GM12891 (cell line): ENCODE measurements around the gene RNF14.
A peak's percentile ranks its signal among the peaks of the same experiment; 100 is the strongest.

Experiments used
- DNase-seq: peaks from one replicate; pipeline ENCODE4 v3.0.0; 2011; ENCODE audit warnings: low spot score; ENCODE audit not compliant: insufficient read length
- FAIRE-seq: peaks from 2 replicates; lab custom pipeline; 2011; peaks lifted over from hg19 to GRCh38; lab: Jason Lieb, UNC
- PAX5 ChIP-seq: IDR thresholded peaks from 2 replicates; pipeline ENCODE4 v1.6.1; 2011; ENCODE audit warnings: low read length, moderate library complexity, mild to moderate bottlenecking; ENCODE audit not compliant: insufficient read depth, severe bottlenecking
- POLR2A ChIP-seq: IDR thresholded peaks from 2 replicates; pipeline ENCODE4 v1.6.1; 2011; ENCODE audit warnings: low read depth, low read length, control low read depth
- POLR2AphosphoS5 ChIP-seq: IDR thresholded peaks from 2 replicates; pipeline ENCODE4 v1.6.1; 2011; ENCODE audit warnings: low read depth, low read length, control low read depth
- POU2F2 ChIP-seq: IDR thresholded peaks from 2 replicates; pipeline ENCODE4 v1.6.1; 2011; ENCODE audit warnings: low read depth, mild to moderate bottlenecking, control low read depth, low read length, moderate library complexity
- SPI1 ChIP-seq: IDR thresholded peaks from 2 replicates; pipeline ENCODE4 v1.6.1; 2011; ENCODE audit warnings: low read depth, low read length, control low read depth
- TAF1 ChIP-seq: IDR thresholded peaks from 2 replicates; pipeline ENCODE4 v1.6.1; 2011; ENCODE audit warnings: low read depth, low read length, control low read depth

RNF14 gene

DNA sequence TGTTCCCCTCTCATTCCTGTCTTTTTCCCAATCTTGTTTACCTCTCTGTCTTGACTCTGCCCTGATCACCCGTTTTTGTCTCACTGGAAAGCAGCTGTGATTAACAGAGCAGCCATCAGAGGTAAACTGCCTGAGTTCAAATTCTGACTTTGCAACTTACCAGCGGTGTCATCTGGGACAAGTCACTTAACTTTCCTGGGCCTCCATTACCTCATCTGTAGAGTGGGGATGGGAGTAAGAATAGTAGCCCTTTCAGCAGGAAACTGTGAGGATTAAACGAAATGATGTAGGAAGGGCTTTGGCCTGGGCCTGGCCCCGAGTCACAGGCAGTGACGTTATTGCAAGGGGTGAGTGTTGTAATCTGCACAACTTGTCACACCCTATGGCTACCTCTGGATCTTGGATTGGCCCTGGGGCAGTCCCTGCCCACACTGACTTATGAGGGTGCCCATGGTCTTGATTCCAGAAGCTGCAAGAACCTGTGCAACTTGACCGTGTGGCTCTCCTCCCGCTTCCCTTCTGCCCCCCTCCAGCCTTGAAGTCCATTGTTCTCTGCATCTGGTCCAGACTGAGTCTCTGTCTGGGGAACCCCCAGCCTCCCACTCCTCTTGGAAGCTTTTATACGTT is 10.2 kb upstream of the RNF14 start:
- TF ChIP-seq TAF1 (no peak), POU2F2 (no peak), PAX5 (no peak), POLR2AphosphoS5 (no peak), POLR2A (no peak), SPI1 (no peak)
- DNase-seq: no peak

DNA sequence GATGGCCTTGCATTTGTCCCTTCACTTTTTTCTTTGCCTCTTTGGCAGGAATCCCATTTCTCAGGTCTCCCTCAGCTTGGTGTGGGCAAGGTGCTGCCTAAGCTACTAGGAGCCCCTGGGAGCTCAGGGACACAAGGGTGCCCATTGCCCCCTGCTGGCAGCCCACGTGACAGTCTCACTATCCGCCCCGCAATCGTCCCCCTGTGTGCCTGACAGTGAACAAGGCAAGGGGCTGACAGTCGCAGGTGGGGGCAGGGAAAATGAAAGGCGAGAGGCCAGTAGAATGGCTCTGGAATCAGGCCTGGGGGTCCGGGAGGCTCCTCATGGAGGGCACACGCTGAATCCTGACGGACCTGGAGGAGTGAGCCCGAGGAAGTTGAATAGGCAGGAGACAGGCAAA is 8.9 kb upstream of the RNF14 start:
- no peak for TF ChIP-seq POU2F2
- no peak for TF ChIP-seq POLR2AphosphoS5
- no peak for TF ChIP-seq POLR2A
- TF ChIP-seq PAX5: no peak
- TF ChIP-seq SPI1: no peak
- TF ChIP-seq TAF1: no peak
- DNase-seq: no peak
- no peak for FAIRE-seq

More for the DNA sequence above, 10.2 kb upstream of the RNF14 start:
- FAIRE-seq: no peak

DNA sequence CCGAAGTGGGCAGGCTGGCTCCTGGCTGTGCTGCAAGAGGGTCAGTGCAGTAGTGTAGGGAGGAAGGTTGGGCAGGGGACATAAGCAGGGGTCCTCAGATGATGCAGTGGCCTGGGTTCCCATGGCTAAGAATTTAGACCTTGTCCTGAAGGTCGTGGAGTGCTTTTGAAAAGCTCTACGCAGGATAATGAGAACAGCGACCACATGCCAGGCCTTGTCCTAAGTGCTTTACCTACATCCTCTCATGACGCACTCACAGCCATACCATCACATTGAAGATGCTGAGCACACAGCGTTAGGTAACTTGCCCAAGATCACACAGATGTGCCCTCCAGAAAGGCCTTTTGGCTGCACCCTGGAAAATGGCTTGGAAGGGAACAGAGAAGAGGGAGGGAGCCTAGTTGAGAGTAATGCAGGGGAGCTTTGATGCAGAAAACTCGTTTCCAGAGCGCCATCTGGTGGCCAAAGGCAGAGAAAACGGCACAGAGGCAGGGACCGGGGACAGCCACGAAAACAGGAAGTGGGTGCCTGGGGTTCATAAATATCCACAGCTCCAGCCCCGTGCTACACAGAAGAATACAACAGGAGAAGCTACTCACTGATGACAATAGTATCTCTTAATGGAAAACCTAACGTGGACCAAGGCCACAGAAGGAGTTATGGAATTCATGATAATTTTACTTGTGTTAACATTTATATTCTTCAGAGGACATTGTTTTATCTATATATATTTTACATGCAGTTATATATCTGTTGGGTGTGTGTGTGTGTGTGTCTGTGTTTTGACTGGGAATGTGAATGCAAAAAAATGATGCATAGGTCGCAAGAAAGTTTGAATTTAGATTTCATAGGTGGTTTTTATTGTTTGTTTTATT is 8.2 kb upstream of the RNF14 start:
- TF ChIP-seq PAX5 (no peak), POLR2A (no peak), SPI1 (peak; percentile 99)
- FAIRE-seq (peak; percentile 90), DNase-seq (peak; percentile 75)

DNA sequence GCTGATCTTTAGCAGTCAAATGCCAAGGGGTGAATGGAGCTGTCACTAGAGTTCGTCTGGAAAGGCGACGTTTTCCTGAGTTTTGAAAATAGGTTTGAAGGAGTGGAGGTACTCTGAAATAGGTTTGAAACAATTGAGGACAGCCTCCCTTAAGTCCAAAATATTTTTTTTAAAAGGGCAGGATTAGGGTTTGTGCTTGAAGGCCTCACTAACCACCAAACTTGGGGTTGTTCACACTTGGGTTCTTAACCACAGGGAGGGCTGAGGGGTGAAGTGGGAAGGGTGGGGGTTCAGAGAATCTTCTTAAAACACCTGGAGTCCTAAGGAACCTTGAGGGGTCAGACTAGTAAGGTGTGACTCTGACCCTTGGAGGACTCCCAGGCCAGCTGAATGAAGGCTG is 7.4 kb upstream of the RNF14 start:
- FAIRE-seq (no peak), DNase-seq (no peak)
- TF ChIP-seq POLR2AphosphoS5: no peak
- no peak for TF ChIP-seq SPI1
- TF ChIP-seq PAX5: no peak
- TF ChIP-seq POU2F2: no peak
- no peak for TF ChIP-seq TAF1
- TF ChIP-seq POLR2A: no peak

DNA sequence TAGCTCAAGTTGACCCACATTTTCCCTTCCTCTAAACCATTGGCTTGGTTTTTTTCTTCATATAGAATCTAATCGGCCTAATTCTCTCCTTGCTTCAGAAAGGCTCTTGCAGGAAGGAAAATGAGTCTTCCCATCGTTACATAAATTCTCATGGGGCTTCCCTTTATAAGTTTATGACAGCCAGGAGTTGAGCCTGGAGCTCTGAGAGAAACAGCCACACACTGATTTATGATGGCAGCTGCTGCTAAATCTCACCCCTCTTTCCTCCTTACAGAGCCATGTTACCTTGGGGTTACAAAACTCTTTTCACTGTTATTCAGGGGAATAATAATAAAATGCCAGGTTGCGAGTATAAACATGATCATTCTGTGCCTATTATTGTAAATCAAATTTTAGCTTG is 5.2 kb upstream of the RNF14 start:
- TF ChIP-seq POU2F2: no peak
- no peak for TF ChIP-seq SPI1
- TF ChIP-seq POLR2A: no peak
- TF ChIP-seq PAX5: no peak
- no peak for TF ChIP-seq POLR2AphosphoS5
- TF ChIP-seq TAF1: no peak
- FAIRE-seq: no peak
- DNase-seq: no peak

DNA sequence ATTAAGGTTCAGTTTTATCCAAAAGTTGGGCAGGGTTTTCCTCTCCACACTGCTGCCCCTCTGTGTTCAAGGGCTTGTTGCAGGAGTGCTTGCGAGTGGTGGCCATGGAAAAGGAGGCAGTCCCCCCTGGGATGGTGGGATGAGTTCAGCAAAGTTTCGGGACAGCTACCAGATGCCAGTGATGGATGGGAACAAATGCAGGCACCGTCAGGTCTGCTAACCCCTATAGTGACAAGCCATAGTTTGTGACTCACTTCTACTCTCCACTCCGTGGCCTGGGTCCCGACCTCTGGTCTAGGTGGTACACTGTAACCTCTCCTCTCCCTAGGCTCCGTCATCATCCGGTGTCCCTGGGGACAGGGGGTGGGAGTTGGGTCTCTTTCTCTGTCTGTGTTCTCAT is 3.8 kb upstream of the RNF14 start:
- DNase-seq (no peak), FAIRE-seq (no peak)
- no peak for TF ChIP-seq POLR2AphosphoS5
- no peak for TF ChIP-seq POLR2A
- TF ChIP-seq PAX5: no peak
- no peak for TF ChIP-seq TAF1
- TF ChIP-seq SPI1: no peak
- no peak for TF ChIP-seq POU2F2

DNA sequence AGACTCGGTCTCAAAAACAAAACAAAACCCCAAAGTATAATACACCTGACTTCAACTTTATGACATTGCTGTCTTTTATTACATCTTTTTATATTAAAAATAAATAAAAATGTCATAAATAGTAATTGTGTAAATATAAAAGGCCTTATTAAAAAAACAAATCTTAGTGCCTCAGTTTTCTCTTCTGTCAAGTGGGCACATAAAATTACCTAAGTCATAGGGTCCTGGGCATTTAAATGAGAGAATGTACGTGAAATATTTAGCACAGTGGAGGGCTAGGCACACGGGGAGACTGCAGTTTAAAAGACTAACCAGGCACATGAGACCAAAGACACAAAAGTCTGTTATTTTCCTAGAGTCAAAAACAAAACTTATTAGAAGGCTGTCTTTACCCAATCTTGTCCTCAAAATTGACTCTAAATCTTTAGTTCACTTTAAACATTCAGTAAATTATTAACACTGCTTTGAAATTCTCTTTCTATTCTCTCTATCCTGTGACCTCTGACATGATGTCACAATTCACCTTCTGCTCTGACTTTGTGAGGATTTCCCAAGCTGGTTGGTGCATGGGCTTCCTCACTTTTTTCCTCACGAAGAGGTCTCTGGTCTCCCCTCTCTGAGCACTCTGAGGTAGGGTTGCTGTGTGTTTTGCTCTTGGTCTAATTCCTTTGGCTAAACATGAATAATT is 2.5 kb upstream of the RNF14 start:
- TF ChIP-seq SPI1: no peak
- no peak for FAIRE-seq
- DNase-seq: no peak

DNA sequence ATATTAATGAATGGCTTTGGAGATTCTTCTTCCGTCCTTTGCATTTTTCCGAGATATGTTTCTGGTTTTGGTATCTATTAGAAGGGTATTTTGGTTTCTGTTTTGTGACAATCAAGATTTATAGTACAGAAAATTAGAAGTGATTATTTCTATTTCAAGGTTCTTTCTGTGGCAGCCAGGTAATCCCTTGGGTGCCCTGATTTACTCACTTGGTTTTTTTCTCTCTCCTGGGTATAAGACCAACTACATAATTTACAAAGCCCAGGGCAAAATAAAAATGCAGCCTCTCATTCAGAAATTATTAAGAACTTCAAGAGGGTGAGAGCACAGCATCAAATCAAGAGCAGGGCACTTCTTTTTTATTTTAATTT is 2.0 kb upstream of the RNF14 start:
- DNase-seq: no peak
- TF ChIP-seq POLR2AphosphoS5 (no peak), POU2F2 (no peak), PAX5 (no peak), SPI1 (no peak), TAF1 (no peak), POLR2A (no peak)
- FAIRE-seq: no peak
